CD4-positive, alpha-beta T cell (primary cell): ENCODE data around the gene AFDN. TPM values are rescaled to one million over a fixed set of nuclear protein-coding genes. Genes with fewer than 3 reads are reported as not detected.
A peak's percentile ranks its signal among the peaks of the same experiment; 100 is the strongest.

Experiments used
- ATAC-seq: fragments of 200-7000 bp; cut with Tn5 transposase; one replicate; pipeline ENCODE4 v1.10.0; 2022; ENCODE audit warnings: mild to moderate bottlenecking; ENCODE audit not compliant: poor library complexity
- CTCF ChIA-PET: fragments of 350-600 bp; sonication (Branson Sonifier 250); formaldehyde crosslinking; loops from one replicate; lab custom pipeline; 2021; ENCODE audit warnings: antibody characterized with exemption, inconsistent platforms; lab: Charles Lee
- POLR2A ChIA-PET: fragments of 350-600 bp; sonication (Branson Sonifier 250); formaldehyde crosslinking; loops from one replicate; lab custom pipeline; 2021; ENCODE audit warnings: antibody characterized with exemption, inconsistent platforms; lab: Charles Lee
- DNase-seq, 14 experiments: peaks; one replicate each; pipeline ENCODE4 v3.0.0-alpha.2; 2013 to 2020; ENCODE audit warnings: mixed read lengths in 2 of 14
- H3K27ac ChIP-seq, 2 donors: one replicate each; pipeline versions ENCODE4 v1.5.1 to v1.7.0; 2013; ENCODE audit warnings: low read length in 2 of 2, low read depth in 1 of 2, mild to moderate bottlenecking in 1 of 2
- H3K27me3 ChIP-seq, 2 experiments: 1 replicate in 1 of 2; 2 replicates in 1 of 2; pipeline versions ENCODE4 v1.6.1 to v1.7.0; 2013; ENCODE audit warnings: low read length in 2 of 2, control low read depth in 1 of 2, mild to moderate bottlenecking in 1 of 2, moderate library complexity in 1 of 2; ENCODE audit not compliant: insufficient read depth in 2 of 2, control insufficient read depth in 1 of 2
- H3K36me3 ChIP-seq: one replicate; pipeline ENCODE4 v1.6.1; 2013; ENCODE audit warnings: low read length, control low read depth; ENCODE audit not compliant: insufficient read depth
- H3K4me1 ChIP-seq: one replicate; pipeline ENCODE4 v1.6.1; 2013; ENCODE audit warnings: low read length, control low read depth; ENCODE audit not compliant: insufficient read depth
- H3K4me3 ChIP-seq: one replicate; pipeline ENCODE4 v1.5.1; 2013; ENCODE audit warnings: mild to moderate bottlenecking, low read length, moderate library complexity
- H3K9me3 ChIP-seq, 2 experiments: 1 replicate in 1 of 2; 2 replicates in 1 of 2; pipeline versions ENCODE4 v1.6.1 to v1.7.0; 2013; ENCODE audit warnings: low read length in 2 of 2, mild to moderate bottlenecking in 2 of 2, control low read depth in 1 of 2, moderate library complexity in 1 of 2; ENCODE audit not compliant: control insufficient read depth in 1 of 2, insufficient read depth in 1 of 2
- H3K27ac Mint-ChIP-seq: one replicate; pipeline ENCODE4 v1.8.0; 2020; ENCODE audit warnings: mixed read lengths
- H3K27me3 Mint-ChIP-seq: one replicate; pipeline ENCODE4 v1.8.0; 2021; ENCODE audit warnings: mixed read lengths
- H3K36me3 Mint-ChIP-seq: one replicate; pipeline ENCODE4 v1.8.0; 2021; ENCODE audit warnings: low read depth, mixed read lengths
- H3K4me1 Mint-ChIP-seq: one replicate; pipeline ENCODE4 v1.8.0; 2021; ENCODE audit warnings: low read depth, mixed read lengths
- H3K4me3 Mint-ChIP-seq: one replicate; pipeline ENCODE4 v1.8.0; 2020; ENCODE audit warnings: mild to moderate bottlenecking, mixed read lengths
- H3K9me3 Mint-ChIP-seq: one replicate; pipeline ENCODE4 v1.8.0; 2020; ENCODE audit warnings: mixed read lengths
- CTCF ChIP-seq: fragments of 200-600 bp; IDR thresholded peaks from one replicate; pipeline ENCODE4 v1.8.0; 2022; ENCODE audit warnings: antibody characterized with exemption, mild to moderate bottlenecking
- intact Hi-C, 2 experiments: fragments of 100-400 bp; cut with DNase I in 1 of 2; cut with micrococcal nuclease in 1 of 2; formaldehyde crosslinking; loops; one replicate each; pipeline versions ENCODE4 v1.15.1 to v1.9.0; 2023 to 2025; cut with DNase I, micrococcal nuclease
- total RNA-seq, 174 experiments: library from RNA in 2 of 174; stranded (reverse) in 2 of 174; gene quantifications; one replicate each; pipeline ENCODE4 v1.2.3 and lab custom pipeline; 2021 to 2026

Gene AFDN
- total RNA-seq, 2 experiments from 2014 or later, result 9.1 to 10.2 TPM

GRCh38 chr6:167795321-167795811 lies 31.3 kb upstream of the AFDN start:
- CTCF ChIA-PET, result no interaction called here
- DNase-seq (no peak), ATAC-seq (no peak)
- POLR2A ChIA-PET, result no interaction called here
- no peak for TF ChIP-seq CTCF
- H3K4me3 Mint-ChIP-seq, result no peak overlapping the region
- H3K36me3 Mint-ChIP-seq, result no peaks in the 10 kb centered on the region
- Histone ChIP-seq H3K4me3 (no peak overlapping the region), H3K27me3 (peaks cover 33 to 50% of the 10 kb centered on the region in 2 experiments), H3K36me3 (no peaks in the 10 kb centered on the region), H3K9me3 (peaks cover 0 to 10% of the 10 kb centered on the region in 2 experiments), H3K4me1 (peaks cover 15% of the 10 kb centered on the region), H3K27ac (no peak overlapping the region)
- intact Hi-C loops, result no loop called here
- H3K27me3 Mint-ChIP-seq, result peaks cover 79% of the 10 kb centered on the region
- H3K4me1 Mint-ChIP-seq, result peaks cover 4% of the 10 kb centered on the region
- H3K9me3 Mint-ChIP-seq, result no peaks in the 10 kb centered on the region
- H3K27ac Mint-ChIP-seq, result no peak overlapping the region

- Mint-ChIP-seq H3K36me3 (no peaks in the 10 kb centered on the region), H3K27me3 (peaks cover 75% of the 10 kb centered on the region), H3K27ac (no peak overlapping the region), H3K4me3 (no peak overlapping the region), H3K4me1 (peaks cover 4% of the 10 kb centered on the region), H3K9me3 (no peaks in the 10 kb centered on the region)
- H3K27ac ChIP-seq, result no peak overlapping the region
- DNase-seq, result no peak
- CTCF ChIA-PET, result no interaction called here
- intact Hi-C loops, result no loop called here
- no peaks in the 10 kb centered on the region for H3K36me3 ChIP-seq
- TF ChIP-seq CTCF, result no peak
- no peak for ATAC-seq
- POLR2A ChIA-PET, result no interaction called here
- peaks cover 0 to 10% of the 10 kb centered on the region in 2 experiments for H3K9me3 ChIP-seq
- H3K4me3 ChIP-seq, result no peak overlapping the region
- H3K4me1 ChIP-seq, result peaks cover 15% of the 10 kb centered on the region
- H3K27me3 ChIP-seq, result peaks cover 33 to 50% of the 10 kb centered on the region in 2 experiments
Measured at GRCh38 chr6:167795874-167796191, 30.9 kb upstream of the AFDN start.

- no peak overlapping the region for H3K4me3 ChIP-seq
- Mint-ChIP-seq H3K27me3 (peaks cover 77% of the 10 kb centered on the region), H3K27ac (no peak overlapping the region), H3K9me3 (no peaks in the 10 kb centered on the region), H3K4me1 (peaks cover 4% of the 10 kb centered on the region), H3K4me3 (peak overlapping the region; percentile 3), H3K36me3 (no peaks in the 10 kb centered on the region)
- peaks cover 0 to 10% of the 10 kb centered on the region in 2 experiments for H3K9me3 ChIP-seq
- intact Hi-C loops, result no loop called here
- H3K27me3 ChIP-seq, result peaks cover 33 to 50% of the 10 kb centered on the region in 2 experiments
- no peak for TF ChIP-seq CTCF
- POLR2A ChIA-PET, result no interaction called here
- DNase-seq, result no peak
- no peaks in the 10 kb centered on the region for H3K36me3 ChIP-seq
- H3K4me1 ChIP-seq, result peaks cover 15% of the 10 kb centered on the region
- no peak overlapping the region for H3K27ac ChIP-seq
- CTCF ChIA-PET, result no interaction called here
- ATAC-seq, result no peak
Measured at GRCh38 chr6:167796192-167796981, 30.3 kb upstream of the AFDN start.
